C4-2B (cell line): ENCODE measurements around the gene PPP1R17.

ENCODE experiments used
- H3K27ac ChIP-seq: fragments of 450-650 bp; 2 replicates; pipeline ENCODE4 v1.5.1; 2017
- ZFX ChIP-seq: fragments of 450-650 bp; IDR thresholded peaks from 2 replicates; pipeline ENCODE4 v1.6.1; 2017
- TF ChIP-seq, protein P1 (sequence below): fragments of 450-650 bp; conservative IDR thresholded peaks from 2 replicates; pipeline ENCODE4 v1.5.1; 2017; ENCODE audit warnings: mild to moderate bottlenecking

The PPP1R17 gene

DNA sequence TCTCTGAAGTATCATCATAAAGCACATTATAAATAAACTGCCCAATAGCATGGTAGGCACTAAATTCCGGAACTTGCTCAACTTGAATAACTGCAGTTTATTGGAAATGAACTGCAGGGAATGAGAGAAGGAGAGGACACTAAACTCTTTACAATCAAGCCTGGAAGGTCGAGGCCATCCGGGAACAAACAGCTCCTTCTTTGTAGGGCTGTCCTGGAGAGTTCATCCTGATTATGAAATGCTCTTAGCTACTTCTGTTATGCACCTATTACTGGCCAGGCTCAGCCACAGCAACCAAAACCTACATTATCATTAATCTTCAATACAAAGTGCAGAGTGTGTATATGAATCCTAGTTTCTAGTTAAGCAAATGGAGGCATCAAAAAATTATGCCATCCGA lies 64.7 kb downstream of the PPP1R17 start:
- H3K27ac ChIP-seq: no peak overlapping the region
- TF ChIP-seq, protein P1, sequence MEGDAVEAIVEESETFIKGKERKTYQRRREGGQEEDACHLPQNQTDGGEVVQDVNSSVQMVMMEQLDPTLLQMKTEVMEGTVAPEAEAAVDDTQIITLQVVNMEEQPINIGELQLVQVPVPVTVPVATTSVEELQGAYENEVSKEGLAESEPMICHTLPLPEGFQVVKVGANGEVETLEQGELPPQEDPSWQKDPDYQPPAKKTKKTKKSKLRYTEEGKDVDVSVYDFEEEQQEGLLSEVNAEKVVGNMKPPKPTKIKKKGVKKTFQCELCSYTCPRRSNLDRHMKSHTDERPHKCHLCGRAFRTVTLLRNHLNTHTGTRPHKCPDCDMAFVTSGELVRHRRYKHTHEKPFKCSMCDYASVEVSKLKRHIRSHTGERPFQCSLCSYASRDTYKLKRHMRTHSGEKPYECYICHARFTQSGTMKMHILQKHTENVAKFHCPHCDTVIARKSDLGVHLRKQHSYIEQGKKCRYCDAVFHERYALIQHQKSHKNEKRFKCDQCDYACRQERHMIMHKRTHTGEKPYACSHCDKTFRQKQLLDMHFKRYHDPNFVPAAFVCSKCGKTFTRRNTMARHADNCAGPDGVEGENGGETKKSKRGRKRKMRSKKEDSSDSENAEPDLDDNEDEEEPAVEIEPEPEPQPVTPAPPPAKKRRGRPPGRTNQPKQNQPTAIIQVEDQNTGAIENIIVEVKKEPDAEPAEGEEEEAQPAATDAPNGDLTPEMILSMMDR: no peak
- no peak for TF ChIP-seq ZFX
